ENCODE data around the gene PITPNC1. TPM values are rescaled to one million over a fixed set of nuclear protein-coding genes. Genes with fewer than 3 reads are reported as not detected.

The PITPNC1 gene
- total RNA-seq, 3 donors from 2014 or later: 11.0 to 17.7 (median 14.8) TPM

GRCh38 chr17:67685351-67685750, 308.3 kb downstream of the PITPNC1 start:
- H3K27me3 ChIP-seq: no peaks in the 10 kb centered on the region
- H3K4me1 ChIP-seq: no peaks in the 10 kb centered on the region
- no peak overlapping the region for H3K4me3 ChIP-seq
- no peak for TF ChIP-seq POLR2A (IDR thresholded peaks at IDR 0.05)
- TF ChIP-seq POLR2AphosphoS5 (IDR thresholded peaks at IDR 0.05): no peak
- no peak for TF ChIP-seq CTCF (IDR thresholded peaks at IDR 0.05)
- H3K27ac ChIP-seq: no peak overlapping the region
- H3K9me3 ChIP-seq: no peaks in the 10 kb centered on the region
- no peaks in the 10 kb centered on the region for H3K36me3 ChIP-seq
- DNase-seq (ENCODE audit: low spot score in 2 of 2): no peak
- intact Hi-C loops (cut with DNase I; ENCODE audit: low total_unique reads): no loop called here

- intact Hi-C loops (cut with DNase I; ENCODE audit: low total_unique reads): no loop called here
- no peaks in the 10 kb centered on the region for H3K4me1 ChIP-seq
Observed at GRCh38 chr17:67686241-67686640, 309.2 kb downstream of the PITPNC1 start.

GRCh38 chr17:67687511-67687910, 310.4 kb downstream of the PITPNC1 start:
- no peak for TF ChIP-seq POLR2AphosphoS5 (IDR thresholded peaks at IDR 0.05)
- no peak for TF ChIP-seq CTCF (IDR thresholded peaks at IDR 0.05)
- no peak for TF ChIP-seq POLR2A (IDR thresholded peaks at IDR 0.05)
- Histone ChIP-seq H3K27ac (no peak overlapping the region), H3K4me3 (no peak overlapping the region), H3K36me3 (no peaks in the 10 kb centered on the region), H3K4me1 (no peaks in the 10 kb centered on the region), H3K27me3 (no peaks in the 10 kb centered on the region), H3K9me3 (no peaks in the 10 kb centered on the region)
- intact Hi-C loops (cut with DNase I; ENCODE audit: low total_unique reads): no loop called here
- DNase-seq (ENCODE audit: low spot score in 2 of 2): no peak

More at GRCh38 chr17:67686241-67686640, 309.2 kb downstream of the PITPNC1 start:
- Histone ChIP-seq H3K4me3 (no peak overlapping the region), H3K36me3 (no peaks in the 10 kb centered on the region), H3K27ac (no peak overlapping the region), H3K9me3 (no peaks in the 10 kb centered on the region), H3K27me3 (no peaks in the 10 kb centered on the region)
- no peak for TF ChIP-seq POLR2AphosphoS5 (IDR thresholded peaks at IDR 0.05)
- TF ChIP-seq POLR2A (IDR thresholded peaks at IDR 0.05): no peak
- no peak for TF ChIP-seq CTCF (IDR thresholded peaks at IDR 0.05)
- DNase-seq (ENCODE audit: low spot score in 2 of 2): no peak

- no peaks in the 10 kb centered on the region for H3K27me3 ChIP-seq
- peak in 1 of 2 donors; percentile 38 for DNase-seq (ENCODE audit: low spot score in 2 of 2)
- H3K27ac ChIP-seq: no peak overlapping the region
- intact Hi-C loops (cut with DNase I; ENCODE audit: low total_unique reads): loop anchor here (10.0 kb wide), 1 partner anchor 305 kb away; no protein-coding TSS in a partner anchor
- no peaks in the 10 kb centered on the region for H3K36me3 ChIP-seq
- H3K4me3 ChIP-seq: no peak overlapping the region
- TF ChIP-seq CTCF (IDR thresholded peaks at IDR 0.05): peak; percentile 81 to 87 (median 85)
- no peak for TF ChIP-seq POLR2AphosphoS5 (IDR thresholded peaks at IDR 0.05)
- H3K4me1 ChIP-seq: no peaks in the 10 kb centered on the region
- H3K9me3 ChIP-seq: no peaks in the 10 kb centered on the region
Observed at GRCh38 chr17:67689534-67690177, 312.6 kb downstream of the PITPNC1 start.

GRCh38 chr17:67693811-67694210, 316.7 kb downstream of the PITPNC1 start:
- Histone ChIP-seq H3K4me3 (no peak overlapping the region), H3K27me3 (no peaks in the 10 kb centered on the region), H3K27ac (no peak overlapping the region), H3K4me1 (no peaks in the 10 kb centered on the region), H3K9me3 (no peaks in the 10 kb centered on the region), H3K36me3 (no peaks in the 10 kb centered on the region)
- no peak for DNase-seq (ENCODE audit: low spot score in 2 of 2)
- intact Hi-C loops (cut with DNase I; ENCODE audit: low total_unique reads): loop anchor here (10.0 kb wide), 1 partner anchor 309 kb away; no protein-coding TSS in a partner anchor
- TF ChIP-seq POLR2A (IDR thresholded peaks at IDR 0.05) (no peak), CTCF (IDR thresholded peaks at IDR 0.05) (no peak), POLR2AphosphoS5 (IDR thresholded peaks at IDR 0.05) (no peak)

Data from breast epithelium (tissue), 4 donors.